SK-N-SH treated with all-trans-retinoic acid at 6 μM for 48 hours (cell line): ENCODE data around the gene ST6GALNAC1.

Source experiments
- ARNTL ChIP-seq: fragments of 450-650 bp; formaldehyde crosslinking; IDR thresholded peaks from 2 replicates; pipeline ENCODE4 v1.5.0; 2020; ENCODE audit warnings: low read depth, mild to moderate bottlenecking, moderate library complexity, borderline replicate concordance
- PPARA ChIP-seq: fragments of 250-450 bp; sonication (Bioruptor Pico); IDR thresholded peaks from 2 replicates; pipeline ENCODE4 v1.5.0; 2020; ENCODE audit warnings: mild to moderate bottlenecking, borderline replicate concordance
- ZC3H10 ChIP-seq: fragments of 250-450 bp; sonication (Bioruptor Pico); IDR thresholded peaks from 2 replicates; pipeline ENCODE4 v1.5.1; 2021; ENCODE audit warnings: mild to moderate bottlenecking, moderate library complexity
- ZNF70 ChIP-seq: fragments of 450-650 bp; formaldehyde crosslinking; IDR thresholded peaks from 2 replicates; pipeline ENCODE4 v1.5.0; 2020; ENCODE audit warnings: mild to moderate bottlenecking, moderate library complexity
- TF ChIP-seq, protein P1 (sequence below): fragments of 250-450 bp; sonication (Bioruptor Pico); IDR thresholded peaks from 2 replicates; pipeline ENCODE4 v1.8.0; 2021; ENCODE audit warnings: low read depth, mild to moderate bottlenecking, moderate library complexity, borderline replicate concordance

DNA sequence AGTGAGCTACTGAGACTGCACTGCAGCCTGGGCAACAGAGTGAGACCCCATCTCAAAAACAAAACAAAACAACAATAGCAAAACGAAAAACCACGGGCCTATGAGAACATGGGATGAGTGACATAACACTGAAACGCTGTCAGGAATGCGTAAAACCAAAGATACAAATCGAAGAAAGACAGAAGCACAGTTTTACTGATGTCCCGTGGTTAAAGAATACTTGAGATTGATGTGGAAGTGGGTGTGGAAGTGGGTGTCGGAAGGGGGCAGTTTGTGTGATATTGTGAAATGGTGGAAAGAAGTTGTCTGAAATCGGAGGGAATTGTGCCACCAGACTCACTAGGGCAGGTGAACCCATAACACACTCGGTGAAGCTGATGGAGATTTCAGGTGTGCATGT, 67.4 kb downstream of the ST6GALNAC1 start:
- TF ChIP-seq, protein P1, sequence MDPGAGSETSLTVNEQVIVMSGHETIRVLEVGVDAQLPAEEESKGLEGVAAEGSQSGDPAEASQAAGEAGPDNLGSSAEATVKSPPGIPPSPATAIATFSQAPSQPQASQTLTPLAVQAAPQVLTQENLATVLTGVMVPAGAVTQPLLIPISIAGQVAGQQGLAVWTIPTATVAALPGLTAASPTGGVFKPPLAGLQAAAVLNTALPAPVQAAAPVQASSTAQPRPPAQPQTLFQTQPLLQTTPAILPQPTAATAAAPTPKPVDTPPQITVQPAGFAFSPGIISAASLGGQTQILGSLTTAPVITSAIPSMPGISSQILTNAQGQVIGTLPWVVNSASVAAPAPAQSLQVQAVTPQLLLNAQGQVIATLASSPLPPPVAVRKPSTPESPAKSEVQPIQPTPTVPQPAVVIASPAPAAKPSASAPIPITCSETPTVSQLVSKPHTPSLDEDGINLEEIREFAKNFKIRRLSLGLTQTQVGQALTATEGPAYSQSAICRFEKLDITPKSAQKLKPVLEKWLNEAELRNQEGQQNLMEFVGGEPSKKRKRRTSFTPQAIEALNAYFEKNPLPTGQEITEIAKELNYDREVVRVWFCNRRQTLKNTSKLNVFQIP (CRISPR knock-in tag), result no peak
- TF ChIP-seq ZNF70 (CRISPR knock-in tag) (no peak), ARNTL (CRISPR knock-in tag) (no peak), ZC3H10 (no peak), PPARA (CRISPR knock-in tag) (no peak)
